ENCODE data around the gene LMF1.
"Not testable (repeated sequence)": the region's sequence is repeated elsewhere in the genome, so short reads cannot be mapped to it uniquely, and the experiment has no call there.

The LMF1 gene

DNA sequence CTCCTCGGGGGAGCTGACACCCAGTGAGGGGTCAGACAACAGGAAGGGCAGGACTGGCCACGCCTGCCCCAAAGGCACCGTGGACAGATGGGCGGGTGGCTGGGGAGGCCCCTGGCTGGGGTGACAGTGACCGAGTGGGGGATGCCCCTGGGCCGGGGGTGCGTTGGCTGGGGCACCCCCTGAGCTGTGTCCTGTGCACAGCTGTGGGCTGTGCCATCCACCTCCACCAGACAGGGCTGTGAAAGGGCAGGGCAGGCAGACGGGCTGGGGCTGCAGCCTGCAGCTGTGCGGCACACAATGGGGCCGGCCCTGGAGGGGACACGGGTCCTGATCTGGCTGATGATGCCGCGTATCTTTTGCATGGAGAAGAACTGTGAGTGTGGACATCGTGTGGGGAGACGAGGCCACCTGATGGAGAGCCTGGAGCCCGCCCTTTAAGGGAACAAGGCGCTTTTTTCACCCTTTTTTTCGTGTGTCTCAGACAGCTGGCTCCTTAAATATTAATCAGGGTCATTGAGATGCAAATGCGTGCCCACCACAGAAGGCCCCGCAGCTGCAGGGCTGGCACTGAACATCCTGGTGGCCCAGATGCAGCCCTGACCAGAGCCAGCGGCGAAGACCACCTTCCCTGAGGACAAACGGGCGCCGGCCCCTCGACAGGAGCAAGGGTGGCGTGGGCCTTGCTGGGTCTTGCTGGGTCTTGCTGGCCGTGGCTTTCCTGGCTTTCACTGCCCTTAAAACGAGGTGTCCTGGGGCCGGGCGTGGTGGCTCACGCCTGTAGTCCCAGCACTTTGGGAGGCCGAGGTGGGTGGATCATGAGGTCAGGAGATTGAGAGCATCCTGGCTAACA is 127.8 kb downstream of the LMF1 start:
- no peak for FAIRE-seq

DNA sequence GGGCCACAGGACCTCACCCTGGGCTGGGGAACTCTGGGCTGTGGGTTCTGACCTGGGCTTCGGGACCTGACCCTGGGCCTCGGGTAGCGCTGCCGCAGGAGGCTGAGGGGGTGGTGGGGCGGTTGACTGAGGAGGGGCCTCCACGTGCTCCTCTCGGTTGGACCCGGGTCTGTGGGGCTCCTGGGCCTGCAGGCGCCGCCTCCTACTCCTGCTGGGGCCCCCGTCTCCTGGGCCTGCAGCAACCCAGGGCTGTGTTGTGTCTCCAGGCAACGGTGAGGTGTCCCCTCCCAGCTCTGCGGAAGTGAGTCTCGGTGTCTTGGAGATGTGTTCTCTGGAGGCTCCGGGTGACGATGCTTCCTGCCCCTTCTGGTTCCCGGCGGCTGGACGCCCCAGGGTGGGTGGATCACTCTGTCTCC is 128.7 kb downstream of the LMF1 start:
- FAIRE-seq: no peak

DNA sequence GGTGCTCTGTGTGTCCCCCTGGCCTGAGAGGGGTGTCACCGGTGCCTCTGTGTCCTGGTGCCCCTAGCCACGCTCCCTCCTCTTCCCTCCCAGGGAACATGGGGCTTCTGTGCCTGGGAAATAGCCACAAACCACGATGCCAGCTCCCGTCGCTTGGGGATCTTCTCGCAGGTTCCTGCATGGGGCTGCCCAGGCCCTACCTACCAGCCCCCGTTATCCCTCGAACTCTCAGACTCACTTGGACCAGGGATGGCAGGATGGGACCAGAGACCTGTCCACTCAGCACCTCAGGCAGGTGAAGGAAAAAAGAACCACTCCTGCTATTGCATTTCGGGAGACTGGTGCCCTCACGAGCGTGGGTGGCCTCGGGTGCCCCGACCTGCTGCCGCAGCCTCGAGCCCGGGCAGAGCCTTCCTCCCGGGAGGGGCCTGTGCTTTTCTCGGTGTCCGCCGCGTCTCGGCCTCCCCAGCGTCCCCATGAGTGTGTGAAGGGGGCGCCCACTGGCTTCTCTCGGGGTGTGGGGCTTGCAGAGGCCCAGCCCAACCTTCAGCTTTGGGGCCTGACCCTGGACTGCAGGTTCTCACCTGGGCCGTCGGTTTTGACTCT is 129.2 kb downstream of the LMF1 start:
- FAIRE-seq: no peak

DNA sequence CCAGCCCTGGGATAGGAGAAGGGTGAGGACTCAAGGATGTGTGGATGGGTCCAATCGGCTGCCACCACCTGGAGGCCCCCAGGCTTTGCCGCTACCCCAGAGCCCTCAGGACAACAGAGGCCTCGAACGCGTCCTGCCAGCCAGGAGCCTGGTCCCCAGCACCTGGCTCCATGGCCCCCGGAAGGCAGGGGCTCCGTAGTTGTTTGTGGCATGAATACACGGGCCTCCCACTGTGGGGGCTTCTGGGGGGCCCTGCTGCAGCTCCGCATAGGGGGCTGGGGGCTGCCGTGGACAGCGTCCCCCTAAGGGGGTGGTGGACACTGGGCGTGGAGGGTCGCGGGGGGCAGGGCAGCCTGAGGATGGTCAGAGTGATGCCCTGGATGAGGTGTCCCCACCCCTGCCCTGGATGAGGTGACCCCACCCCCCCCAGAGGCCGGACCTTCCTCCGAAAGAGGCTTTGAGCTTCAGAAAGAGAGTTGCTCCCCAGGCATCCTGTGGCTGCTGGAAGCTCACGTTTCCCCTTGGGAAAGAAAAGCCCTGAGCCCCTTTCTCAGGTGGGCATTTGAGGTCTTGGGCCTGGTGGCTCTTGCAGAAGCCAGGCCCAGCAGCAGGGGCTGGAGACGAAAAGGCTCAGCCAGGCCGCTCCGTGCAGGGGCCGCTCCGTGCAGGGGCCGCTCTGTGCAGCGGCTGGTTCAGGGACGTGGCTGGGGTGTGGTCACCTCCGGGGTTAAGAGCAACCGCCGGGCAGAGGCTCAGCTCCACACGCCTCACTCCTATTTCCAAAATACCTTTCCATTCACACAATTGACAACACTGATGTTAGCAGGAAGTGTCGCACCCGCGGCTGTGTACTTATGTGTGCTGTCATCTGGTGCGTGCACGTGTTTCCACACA is 130.0 kb downstream of the LMF1 start:
- no peak for FAIRE-seq

DNA sequence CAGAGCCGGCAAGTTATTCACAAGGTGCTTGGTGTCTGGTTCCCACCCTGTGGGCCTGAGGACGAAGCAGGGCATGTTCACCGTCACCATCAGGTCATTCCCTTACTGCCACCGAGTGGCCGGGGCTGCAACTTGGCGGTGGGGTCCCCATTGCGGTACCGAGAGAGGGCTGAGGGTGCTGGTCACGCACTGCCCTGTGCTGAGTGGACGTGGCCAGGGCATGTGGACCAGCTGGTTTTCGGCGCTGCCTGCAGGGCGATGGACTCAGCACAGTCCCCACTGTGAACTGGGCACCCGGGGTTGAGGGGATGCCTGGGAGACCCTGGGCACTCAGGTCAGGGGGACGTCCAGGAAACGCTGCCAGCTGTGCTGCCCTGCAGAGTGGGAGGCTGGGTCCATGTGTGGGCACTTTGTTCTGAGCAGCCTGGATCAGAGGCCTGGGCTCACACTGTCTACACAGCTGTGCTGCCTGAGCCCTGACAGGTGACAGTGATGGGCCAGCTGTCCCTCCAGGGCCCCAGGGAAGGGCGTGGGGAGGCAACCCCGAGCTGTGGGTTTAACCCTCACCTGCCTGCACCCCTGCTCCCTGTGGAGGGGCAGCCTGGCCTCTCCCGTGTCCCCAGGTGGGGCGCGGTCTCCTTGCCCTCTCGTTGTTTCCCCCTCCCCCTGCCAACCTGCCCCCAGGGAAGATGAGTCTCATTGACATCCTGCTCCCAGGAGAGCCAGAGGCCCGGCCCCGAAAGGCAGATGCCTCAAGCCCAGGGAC is 131.0 kb downstream of the LMF1 start:
- no peak for FAIRE-seq

DNA sequence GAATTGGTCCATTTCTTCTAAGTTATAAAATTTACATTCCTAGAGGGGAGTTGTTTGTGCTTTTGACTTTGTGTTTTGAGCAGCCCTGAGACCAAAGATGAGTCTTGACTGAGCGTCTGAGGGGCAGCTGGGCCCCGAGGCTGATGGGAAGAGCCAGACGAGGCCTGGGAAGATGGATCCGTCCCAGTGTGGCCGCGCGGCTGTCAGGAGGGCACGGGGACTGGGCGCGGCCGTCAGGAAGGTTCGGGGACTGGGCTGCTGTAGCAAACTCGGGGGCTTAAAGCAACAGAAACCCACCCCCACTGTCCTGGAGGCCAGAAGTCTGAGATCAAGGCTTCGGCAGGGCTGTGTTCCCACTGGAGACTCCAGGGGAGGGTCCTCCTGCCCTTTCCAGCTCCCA is 132.0 kb downstream of the LMF1 start:
- FAIRE-seq: no peak

DNA sequence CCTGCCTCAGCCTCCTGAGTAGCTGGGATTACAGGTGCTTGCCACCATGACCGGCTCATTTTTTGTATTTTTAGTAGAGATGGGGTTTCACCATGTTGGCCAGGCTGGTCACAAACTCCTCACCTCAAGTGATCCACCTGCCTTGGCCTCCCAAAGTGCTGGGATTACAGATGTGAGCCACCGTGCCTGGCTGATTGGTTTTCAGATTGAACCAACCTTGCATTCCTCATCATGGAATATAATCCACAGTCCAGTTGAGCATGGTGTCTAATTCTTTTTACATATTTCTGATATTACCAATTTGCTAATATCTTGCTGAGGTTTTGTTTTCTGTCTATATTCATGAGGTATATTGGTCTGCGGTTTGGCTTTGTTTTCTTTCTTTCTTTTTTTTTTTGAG is 134.0 kb downstream of the LMF1 start:
- FAIRE-seq: not testable (repeated sequence)

DNA sequence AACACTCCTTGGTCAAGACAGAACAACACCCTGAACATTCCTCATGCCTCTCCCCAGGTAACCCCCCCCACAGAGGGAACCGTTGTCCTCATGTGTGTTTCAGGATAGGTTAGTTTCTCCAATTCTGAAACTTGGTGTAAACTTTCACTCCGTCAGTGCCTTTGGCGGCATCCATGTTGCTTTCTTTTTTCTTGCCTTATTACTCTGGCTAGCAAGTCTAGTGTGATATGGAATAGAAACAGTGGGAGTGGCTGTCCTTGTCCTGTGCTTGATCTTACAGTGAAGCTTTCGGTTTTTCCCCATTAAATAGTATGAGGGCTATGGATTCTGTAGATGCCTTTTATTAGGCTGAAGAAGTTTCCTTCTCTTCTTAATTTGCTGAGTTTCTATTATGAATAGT is 134.6 kb downstream of the LMF1 start:
- no peak for FAIRE-seq

DNA sequence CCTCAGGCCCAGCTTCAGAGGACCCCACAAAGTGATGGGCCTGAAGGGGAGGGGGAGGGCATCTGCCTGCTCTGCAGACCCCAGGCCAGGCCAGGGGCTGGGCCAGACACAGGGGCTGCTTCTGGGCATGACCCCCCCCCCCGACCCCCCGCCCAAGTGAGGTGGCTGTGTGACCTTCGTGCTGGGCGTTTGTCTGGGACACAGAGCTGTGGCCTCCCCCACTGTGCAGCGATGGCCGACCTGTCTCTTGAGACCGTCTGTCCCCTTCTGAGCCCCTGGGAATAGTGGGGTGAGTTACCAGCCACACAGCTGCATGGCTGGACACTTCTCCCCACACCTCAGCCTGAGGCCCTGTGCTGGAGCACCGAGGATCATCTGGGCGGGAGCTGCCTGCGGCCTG is 135.4 kb downstream of the LMF1 start:
- no peak for FAIRE-seq

DNA sequence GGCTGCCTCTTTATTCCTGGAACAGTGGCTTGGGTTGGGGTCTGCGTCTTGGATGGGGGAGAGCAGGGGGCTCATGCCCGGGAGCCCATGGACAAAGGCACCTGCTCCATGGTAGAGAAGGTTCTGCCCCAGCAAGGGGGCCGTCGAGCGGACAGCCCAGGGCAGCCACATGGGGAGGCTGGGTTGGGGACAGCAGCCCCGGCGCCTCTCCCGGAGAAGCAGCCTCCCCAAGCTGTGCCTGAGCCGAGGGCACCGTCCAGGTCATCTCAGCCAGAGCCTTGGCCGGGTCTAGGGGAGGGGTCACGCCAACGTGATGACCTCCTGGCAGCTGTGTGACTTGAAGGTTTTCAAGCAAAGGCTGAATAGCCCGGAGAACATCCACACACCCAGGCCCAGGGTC is 137.4 kb downstream of the LMF1 start:
- FAIRE-seq: no peak

DNA sequence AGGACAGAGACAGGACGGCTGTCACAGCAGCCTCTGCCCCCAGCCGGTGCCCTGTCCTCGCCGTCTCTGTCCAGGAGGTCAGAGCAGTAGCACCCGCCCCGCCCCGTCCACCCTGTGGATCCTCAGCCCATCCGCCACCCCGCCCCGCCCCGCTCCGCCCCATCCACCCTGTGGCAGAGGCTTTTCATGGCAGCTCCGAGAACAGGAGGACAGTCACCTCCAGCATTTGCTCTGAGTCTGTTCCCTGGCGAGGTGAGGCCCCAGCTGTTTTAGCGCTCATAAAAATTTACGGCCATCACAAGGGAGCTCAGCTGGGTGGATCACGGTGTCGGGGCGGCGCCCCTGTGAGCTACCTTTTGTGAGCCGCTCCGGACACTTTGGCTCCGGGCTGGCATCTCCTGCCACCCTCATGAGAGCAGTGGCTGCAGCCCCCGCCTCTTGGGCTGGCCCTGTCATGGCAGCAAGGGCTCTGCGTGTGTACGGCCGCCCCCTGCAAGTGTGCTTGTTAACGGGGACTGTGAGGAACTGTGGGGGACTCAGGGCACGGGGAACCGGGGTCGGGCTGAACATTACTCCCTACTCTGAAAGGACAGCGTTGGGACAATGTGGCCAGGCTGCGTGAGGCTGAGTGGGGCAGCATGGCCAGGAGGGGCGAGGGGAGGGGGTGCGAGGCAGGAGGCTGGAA is 138.0 kb downstream of the LMF1 start:
- no peak for FAIRE-seq

DNA sequence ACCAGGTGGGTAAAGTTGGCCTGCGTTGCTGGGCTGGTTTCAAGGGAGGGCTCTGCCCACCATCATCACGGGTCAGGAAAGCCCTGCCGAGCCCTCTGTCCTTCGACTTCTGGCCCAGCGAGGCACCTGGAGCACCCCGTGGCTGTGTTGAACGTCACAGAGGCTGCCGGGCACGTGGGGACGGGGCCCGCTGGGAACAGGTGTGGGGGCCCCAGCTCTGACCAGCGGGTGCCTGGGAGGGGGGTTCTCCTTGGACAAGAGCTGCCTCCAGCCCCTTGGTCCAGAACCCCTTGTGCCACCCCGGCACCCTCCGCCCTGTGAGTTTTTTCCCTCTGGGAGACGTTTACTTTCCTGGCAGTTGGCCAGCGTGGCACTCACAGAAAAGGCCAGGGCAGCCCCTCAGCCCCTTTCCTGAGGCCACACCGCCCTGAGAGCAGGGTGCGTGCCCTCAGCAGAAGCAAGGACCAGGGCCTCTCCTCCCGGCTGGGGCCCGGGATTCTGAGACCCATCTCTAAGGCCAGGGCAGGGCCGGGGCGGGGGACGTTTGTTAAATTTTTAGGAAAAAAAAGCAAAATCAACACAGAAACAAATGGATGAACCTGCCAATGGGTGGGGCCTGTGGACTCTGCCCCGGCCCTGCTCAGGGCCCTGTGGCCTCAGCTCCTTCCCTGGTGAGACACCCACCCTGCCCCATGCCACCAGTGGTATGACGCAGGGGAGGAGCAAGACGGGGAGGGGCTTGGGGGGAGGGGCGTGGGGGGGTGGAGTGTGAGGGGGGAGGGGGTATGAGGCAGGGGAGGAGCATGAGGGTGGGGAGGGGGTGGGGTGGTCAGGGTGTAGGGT is 139.0 kb downstream of the LMF1 start:
- FAIRE-seq: no peak

DNA sequence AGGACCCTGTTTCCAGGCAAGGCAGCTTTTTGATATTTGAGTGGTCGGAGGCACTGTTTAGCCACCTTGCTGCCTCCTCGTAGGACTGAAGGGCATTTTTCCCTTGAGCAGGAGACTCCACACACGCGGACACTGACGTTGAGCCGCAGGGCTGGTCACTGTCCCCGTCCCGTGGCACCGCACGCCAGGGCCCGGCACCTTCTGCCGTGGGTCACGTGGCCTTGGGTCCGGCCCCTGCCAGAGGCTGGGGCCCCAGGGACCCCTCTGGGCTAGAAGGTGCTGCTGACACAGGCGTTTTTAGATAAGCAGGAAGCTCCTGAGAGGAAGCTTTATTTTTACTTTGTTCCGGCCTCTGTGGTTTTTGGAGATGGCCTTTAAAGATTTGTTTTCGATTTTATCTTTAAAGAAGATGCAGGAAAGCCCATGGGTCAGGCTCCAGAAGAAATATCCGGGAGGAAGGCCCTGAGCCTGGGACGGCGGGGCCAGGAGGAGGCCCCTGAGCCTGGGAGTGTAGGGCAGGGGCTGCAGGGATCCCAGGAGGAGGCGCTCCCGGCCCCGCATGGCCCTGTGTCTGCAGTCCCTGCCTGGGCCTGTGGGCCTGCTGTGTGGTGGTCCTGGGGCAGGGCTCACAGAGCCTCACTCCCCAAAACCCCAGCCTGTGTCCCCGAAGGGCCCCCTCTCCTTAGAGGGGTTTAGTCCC is 139.8 kb downstream of the LMF1 start:
- FAIRE-seq: no peak

DNA sequence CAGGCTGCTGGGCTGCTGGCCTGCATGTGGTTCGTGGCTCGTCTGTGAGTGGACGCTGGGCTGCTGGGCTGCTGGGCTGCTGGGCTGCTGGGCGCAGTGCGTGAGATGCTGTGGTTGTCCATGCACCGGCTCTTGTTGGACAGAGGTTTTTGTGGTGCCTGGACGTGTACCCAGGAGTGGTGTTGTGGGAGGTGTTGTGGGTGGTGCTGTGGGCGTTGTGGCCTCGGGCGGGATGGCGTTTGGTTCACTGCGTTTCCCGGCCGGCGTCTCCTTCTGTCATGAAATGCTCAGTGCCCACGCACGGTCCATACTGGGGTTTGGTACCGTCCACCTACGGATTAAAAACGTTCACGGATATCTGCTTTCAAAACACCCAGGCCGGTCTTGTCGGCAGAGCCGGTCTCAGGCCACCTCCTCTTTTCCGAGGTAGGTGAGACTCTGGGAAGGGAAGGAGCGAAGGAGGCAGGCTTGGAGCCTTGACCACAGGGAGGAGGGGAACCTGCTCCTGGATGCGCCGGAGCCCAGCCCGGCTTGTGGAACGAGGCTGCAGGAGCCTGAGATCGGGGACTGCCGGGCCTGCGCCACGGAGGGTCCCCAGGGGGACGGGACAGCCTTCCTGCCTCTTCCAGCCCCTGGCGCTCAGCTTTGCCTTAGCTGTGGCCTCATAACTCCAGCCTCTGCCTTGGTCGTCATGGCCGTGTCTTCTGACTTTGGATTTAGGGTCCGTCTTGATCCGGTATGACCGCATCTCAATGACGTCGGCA is 140.5 kb downstream of the LMF1 start:
- no peak for FAIRE-seq

DNA sequence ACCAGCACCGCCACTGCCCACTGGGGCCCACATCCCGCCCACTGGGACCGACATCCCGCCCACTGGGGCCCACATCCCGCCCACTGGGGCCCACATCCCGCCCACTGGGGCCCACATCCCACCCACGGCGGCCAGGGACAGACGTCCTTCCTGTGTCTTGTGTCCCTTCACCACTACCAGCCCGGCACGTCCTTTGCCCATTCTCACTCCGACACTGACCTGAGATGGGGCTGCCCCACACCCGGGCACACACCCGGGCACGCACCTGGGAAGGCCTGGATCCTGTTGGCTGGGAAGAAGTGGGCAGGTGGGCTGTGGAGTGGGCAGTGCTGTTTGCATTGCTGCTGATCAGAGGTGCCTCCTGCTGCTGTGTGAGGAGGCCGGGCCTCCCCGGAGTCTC is 141.9 kb downstream of the LMF1 start:
- FAIRE-seq: no peak

DNA sequence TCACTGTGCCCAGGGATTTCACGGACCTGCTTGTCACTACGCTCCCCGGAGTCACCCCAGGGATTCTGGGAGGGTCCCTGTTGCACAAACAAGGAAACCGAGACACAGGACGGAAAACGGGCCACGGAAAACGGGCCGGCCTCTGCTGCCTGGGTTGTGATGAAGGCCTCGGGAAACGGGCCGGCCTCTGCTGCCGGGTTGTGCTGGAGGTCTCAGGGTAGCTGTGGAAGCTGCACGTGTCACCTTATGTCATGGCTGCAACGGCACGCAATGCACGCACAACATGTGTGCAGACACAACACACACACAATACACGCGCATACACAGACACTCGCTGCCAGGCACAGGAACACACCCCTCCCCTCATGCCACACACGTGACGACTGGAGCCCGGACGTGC is 143.3 kb downstream of the LMF1 start:
- no peak for FAIRE-seq

DNA sequence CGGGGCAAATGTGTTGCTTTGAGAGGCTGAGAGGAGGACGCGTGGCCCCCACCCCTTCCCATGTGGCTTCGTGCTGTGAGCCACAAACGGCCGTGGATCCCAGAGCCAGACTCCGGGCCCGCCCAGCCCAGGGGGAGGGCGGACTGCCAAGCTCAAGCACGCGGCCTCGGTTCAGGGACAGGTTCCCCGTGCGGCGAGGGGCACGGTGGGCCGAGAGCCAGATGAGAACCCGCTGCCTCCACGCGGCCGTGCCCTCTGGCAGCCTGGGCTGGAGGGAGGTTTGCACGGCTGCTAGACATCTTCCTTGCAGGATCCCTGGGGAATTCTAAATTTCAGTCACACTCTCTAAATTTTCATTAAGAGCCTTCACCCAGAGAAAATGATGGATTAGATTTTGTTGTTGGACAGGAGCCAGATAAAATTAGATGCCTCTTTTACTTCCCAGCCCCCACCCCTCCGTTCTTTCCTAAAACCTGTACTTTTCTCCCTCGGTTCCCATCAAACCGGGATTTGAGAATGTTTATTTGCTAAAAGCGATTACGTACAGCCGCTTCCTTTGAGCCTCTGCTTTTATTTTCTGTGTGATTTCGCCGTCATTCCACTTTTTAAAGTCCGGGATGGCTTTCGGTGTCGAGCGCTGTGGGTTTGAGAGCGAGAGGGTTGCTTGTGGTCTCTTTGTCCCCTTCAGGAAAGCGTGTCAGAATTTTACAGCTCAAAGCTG is 145.3 kb downstream of the LMF1 start:
- no peak for FAIRE-seq

DNA sequence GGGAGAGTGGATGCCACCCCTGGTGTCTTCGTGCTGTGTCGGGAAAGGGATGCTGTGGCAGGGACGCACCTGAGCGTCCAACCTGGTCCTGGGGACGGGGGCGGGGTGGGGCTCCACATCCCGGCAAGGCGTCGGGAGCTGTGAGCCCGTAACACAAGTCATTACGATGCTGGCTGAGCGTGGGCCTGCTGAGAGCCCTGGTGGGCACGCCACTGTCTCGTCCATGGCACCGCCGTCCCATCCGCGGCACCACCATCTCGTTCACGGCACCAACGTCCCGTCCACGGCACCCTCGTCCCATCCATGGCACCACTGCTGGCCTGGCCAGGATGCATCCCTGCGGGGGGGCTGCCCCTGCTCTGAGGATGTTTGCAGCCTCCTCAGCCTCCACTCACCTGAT is 146.2 kb downstream of the LMF1 start:
- no peak for FAIRE-seq

DNA sequence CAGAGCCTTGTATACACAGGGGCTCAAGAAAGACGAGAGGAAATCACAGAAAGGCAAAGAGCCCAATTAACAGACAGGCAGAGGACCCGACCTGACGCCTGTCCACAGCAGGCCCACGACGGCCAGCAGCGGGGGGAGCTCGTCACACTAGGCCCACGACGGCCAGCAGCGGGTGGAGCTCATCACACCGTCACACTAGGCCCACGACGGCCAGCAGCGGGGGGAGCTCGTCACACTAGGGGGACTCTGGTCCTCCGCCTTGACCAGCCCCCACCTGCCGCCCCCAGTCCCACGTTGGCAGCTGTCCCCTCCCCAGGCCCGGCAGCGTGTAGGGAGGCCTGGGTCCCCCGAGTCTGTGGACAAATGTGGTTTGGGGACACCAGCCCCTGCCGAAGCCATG is 146.6 kb downstream of the LMF1 start:
- no peak for FAIRE-seq
